Left forelimb (tissue), 1 donor: ENCODE results near the gene CDH3.
A peak's percentile ranks its signal among the peaks of the same experiment; 100 is the strongest.
"Not testable (repeated sequence)": the region's sequence is repeated elsewhere in the genome, so short reads cannot be mapped to it uniquely, and the experiment has no call there.

Source experiments
- DNase-seq: peaks from one replicate; pipeline ENCODE4 v3.0.0-alpha.2; 2018; ENCODE audit warnings: low spot score

CDH3 gene

GRCh38 chr16:68704232-68704867 is 59.2 kb downstream of the CDH3 start:
- DNase-seq: no peak

- peak; percentile 73 for DNase-seq
Measured at GRCh38 chr16:68707340-68708152, 62.4 kb downstream of the CDH3 start.

- no peak for DNase-seq
Measured at GRCh38 chr16:68710211-68710610, 65.1 kb downstream of the CDH3 start.

GRCh38 chr16:68711421-68712139 is 66.5 kb downstream of the CDH3 start:
- no peak for DNase-seq

- no peak for DNase-seq
Measured at GRCh38 chr16:68713361-68713760, 68.3 kb downstream of the CDH3 start.

GRCh38 chr16:68715471-68715870 is 70.4 kb downstream of the CDH3 start:
- DNase-seq: no peak

GRCh38 chr16:68716516-68716915 is 71.4 kb downstream of the CDH3 start:
- DNase-seq: not testable (repeated sequence)

GRCh38 chr16:68717684-68718083 is 72.6 kb downstream of the CDH3 start:
- no peak for DNase-seq

- no peak for DNase-seq
Measured at GRCh38 chr16:68718590-68718989, 73.5 kb downstream of the CDH3 start.

- DNase-seq: no peak
Measured at GRCh38 chr16:68719993-68720489, 74.9 kb downstream of the CDH3 start.

GRCh38 chr16:68722119-68723024 is 77.3 kb downstream of the CDH3 start:
- DNase-seq: no peak

GRCh38 chr16:68724797-68725196 is 79.7 kb downstream of the CDH3 start:
- DNase-seq: no peak

GRCh38 chr16:68728523-68728922 is 83.4 kb downstream of the CDH3 start:
- DNase-seq: no peak

GRCh38 chr16:68731637-68732036 is 86.5 kb downstream of the CDH3 start:
- DNase-seq: no peak

GRCh38 chr16:68732042-68732680 is 87.1 kb downstream of the CDH3 start:
- no peak for DNase-seq

- no peak for DNase-seq
Measured at GRCh38 chr16:68732741-68733399, 87.8 kb downstream of the CDH3 start.

GRCh38 chr16:68733570-68733969 is 88.5 kb downstream of the CDH3 start:
- no peak for DNase-seq

- no peak for DNase-seq
Measured at GRCh38 chr16:68734782-68735181, 89.7 kb downstream of the CDH3 start.

GRCh38 chr16:68736561-68736960 is 91.5 kb downstream of the CDH3 start:
- no peak for DNase-seq

GRCh38 chr16:68737046-68737729 is 92.1 kb downstream of the CDH3 start, which contains the start of gene CDH1:
TSS of gene CDH1 (plus strand) at chr16:68737292. CDS start at chr16:68737416, 124 bp downstream.
- DNase-seq: no peak
